ENCODE results near the gene CCDC30.

- no peak for TF ChIP-seq CTCF (IDR thresholded peaks at IDR 0.05)
- no peak for TF ChIP-seq EZH2phosphoT487 (IDR thresholded peaks at IDR 0.05)
- TF ChIP-seq EZH2 (IDR thresholded peaks at IDR 0.05), result no peak
Observed at GRCh38 chr1:42484382-42484781, 21.3 kb downstream of the CCDC30 start.

Measured in neural progenitor cell (in vitro differentiated cells).